Thyroid gland (tissue), 4 donors: ENCODE data around the gene NDE1.

Experiments used
- POLR2A ChIP-seq, 2 donors: fragments of 450-650 bp; IDR thresholded peaks; one replicate each; pipeline ENCODE4 v1.6.1; 2017; ENCODE audit warnings: antibody characterized with exemption in 2 of 2, mild to moderate bottlenecking in 2 of 2, moderate library complexity in 1 of 2
- TF ChIP-seq, protein P1 (sequence below), 6 experiments: fragments of 200-600 bp in 3 of 6; fragments of 450-650 bp in 3 of 6; sonication (generic) in 3 of 6; IDR thresholded peaks; one replicate each; pipeline ENCODE4 v1.5.1; 2016 to 2019; ENCODE audit warnings: antibody characterized with exemption in 6 of 6, mild to moderate bottlenecking in 2 of 6, inconsistent platforms in 1 of 6, moderate library complexity in 1 of 6

DNA sequence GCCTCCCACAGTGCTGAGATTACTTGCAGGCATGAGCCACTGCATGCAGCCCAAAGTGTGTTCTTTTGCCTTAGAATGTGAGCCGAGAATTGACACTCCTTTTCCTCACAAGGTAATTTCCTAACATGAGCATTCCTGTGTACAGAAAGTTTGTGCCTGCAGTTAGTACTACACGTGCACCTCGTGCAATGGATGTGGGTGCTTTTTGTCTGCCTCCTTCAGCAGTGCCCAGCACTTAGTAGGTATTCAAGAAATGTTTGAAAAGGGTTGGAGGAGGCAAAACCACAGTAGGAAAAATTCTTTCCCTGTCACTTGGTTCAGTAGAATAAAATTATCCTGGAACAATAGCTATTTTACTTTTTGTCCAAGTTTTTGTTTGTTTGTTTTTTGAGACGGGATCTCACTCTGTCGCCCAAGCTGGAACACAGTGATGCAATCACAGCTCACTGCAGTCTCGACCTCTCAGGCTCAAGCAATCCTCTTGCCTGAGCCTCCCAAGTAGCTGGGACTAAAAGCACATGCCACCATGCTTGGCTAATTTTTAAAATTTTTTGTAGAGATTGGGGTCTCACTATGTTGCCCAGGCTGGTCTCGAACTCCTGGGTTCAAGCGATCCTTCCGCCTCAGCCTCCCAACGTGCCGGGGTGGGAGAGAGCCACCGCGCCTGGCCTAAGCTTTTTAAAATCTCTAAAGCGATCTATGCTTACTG is 2.4 kb downstream of the NDE1 start:
- TF ChIP-seq, protein P1, sequence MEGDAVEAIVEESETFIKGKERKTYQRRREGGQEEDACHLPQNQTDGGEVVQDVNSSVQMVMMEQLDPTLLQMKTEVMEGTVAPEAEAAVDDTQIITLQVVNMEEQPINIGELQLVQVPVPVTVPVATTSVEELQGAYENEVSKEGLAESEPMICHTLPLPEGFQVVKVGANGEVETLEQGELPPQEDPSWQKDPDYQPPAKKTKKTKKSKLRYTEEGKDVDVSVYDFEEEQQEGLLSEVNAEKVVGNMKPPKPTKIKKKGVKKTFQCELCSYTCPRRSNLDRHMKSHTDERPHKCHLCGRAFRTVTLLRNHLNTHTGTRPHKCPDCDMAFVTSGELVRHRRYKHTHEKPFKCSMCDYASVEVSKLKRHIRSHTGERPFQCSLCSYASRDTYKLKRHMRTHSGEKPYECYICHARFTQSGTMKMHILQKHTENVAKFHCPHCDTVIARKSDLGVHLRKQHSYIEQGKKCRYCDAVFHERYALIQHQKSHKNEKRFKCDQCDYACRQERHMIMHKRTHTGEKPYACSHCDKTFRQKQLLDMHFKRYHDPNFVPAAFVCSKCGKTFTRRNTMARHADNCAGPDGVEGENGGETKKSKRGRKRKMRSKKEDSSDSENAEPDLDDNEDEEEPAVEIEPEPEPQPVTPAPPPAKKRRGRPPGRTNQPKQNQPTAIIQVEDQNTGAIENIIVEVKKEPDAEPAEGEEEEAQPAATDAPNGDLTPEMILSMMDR (IDR thresholded peaks at IDR 0.05): no peak
- no peak for TF ChIP-seq POLR2A (IDR thresholded peaks at IDR 0.05)
